ENCODE measurements around the gene CARS2.
"Not testable (repeated sequence)": the region's sequence is repeated elsewhere in the genome, so short reads cannot be mapped to it uniquely, and the experiment has no call there.

CARS2 gene

DNA sequence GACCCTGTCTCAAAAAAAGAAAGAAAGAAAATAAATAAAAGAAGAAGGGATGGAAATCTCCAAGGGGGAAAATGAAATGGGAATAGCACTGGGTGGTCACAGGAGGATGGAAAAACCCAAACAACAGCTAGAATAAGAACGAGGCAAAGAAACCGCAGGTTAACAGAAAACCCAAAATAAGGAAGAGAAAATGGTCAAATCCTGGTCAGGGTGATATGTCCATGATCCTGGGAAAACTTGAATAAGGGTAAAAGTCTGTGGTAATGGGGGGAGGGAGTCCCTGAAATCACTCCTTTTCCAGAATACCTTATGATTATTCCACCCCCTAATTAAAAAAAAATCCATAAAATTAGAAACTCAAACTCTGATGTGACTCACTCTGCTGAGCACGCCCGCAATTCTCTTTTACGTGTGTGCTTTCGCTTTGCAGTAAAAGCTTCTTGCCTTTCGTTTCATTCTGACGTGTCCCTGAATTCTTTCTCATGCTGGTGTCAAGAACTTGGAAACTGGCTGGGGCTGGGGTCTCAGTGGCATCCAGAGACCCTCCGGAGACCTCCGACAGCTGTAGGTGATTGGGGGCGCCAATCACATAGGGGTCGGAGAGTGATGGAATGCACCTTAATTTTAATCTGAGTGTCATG lies 94.8 kb downstream of the CARS2 start:
- DNase-seq, result no peak

DNA sequence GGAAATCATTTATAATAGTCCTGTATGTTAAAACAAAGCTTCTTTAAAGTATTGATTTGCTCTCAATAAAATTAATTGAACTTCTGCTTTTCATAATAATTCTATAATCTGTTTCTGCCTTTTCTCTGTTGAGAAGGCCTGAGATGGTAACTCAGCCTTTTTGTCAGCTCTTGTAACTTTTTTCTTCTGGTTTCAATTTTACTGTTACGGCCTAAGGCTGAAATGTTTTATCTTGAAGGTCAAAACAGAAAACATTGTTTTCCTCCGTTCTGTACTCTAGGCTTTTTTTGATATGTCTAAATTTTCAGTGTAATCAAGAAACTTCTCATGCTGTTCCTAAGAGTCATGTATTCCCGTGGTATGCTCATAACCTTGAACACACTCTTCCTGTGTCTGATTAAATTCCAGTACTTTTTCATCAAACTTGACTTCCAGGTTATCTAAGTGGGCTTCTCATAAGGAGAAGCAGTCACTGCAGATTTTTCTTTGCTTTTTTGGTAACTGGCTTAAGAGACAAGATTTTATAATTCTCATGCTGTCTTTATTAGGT lies 98.2 kb downstream of the CARS2 start:
- no peak for DNase-seq

DNA sequence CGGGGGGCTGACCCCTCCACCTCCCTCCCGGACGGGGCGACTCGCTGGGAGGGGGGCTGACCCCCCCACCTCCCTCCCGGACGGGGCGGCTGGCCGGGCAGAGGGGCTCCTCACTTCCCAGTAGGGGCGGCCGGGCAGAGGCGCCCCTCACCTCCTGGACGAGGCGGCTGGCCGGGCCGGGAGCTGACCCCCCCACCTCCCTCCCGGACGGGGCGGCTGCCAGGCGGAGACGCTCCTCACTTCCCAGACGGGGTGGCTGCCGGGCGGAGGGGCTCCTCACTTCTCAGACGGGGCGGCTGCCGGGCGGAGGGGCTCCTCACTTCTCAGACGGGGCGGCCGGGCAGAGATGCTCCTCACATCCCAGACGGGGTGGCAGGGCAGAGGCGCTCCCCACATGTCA lies 99.6 kb downstream of the CARS2 start:
- not testable (repeated sequence) for DNase-seq

DNA sequence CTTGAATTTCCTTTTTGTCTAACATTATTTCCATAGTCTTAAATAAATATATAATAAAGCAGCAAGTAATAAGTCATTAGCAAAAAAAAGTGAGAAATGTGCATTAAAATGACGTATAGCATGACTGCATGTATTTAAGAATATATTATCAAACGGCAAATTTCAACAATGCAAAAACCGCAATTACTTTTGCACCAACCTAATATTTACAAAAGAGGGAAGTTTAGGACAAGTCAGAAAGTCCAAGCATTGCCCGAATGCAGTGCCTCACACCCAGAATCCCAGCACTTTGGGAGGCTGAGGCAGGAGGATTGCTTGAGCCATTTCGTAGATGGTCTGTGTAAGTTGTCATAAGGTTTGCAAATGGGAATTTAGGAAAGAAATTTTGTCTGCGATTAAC lies 100.8 kb downstream of the CARS2 start:
- DNase-seq, result no peak

DNA sequence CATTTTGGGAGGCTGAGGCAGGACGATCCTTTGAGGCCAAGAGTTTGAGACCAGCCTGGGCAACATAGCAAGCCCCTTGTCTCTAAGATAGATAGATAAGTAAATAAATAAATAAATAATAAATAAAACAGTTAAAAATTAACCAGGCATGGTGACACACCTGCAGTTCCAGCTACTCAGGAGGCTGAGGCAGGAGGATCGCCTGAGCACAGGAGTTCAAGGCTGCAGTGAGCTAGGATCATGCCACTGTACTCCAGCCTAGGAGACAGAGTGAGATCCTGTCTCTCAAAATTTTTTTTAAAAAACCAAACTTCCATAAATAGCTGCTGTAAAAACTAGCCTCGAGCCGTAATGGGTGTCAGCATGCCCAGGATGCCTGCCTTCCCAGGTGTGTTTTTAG lies 104.9 kb downstream of the CARS2 start:
- no peak for DNase-seq

DNA sequence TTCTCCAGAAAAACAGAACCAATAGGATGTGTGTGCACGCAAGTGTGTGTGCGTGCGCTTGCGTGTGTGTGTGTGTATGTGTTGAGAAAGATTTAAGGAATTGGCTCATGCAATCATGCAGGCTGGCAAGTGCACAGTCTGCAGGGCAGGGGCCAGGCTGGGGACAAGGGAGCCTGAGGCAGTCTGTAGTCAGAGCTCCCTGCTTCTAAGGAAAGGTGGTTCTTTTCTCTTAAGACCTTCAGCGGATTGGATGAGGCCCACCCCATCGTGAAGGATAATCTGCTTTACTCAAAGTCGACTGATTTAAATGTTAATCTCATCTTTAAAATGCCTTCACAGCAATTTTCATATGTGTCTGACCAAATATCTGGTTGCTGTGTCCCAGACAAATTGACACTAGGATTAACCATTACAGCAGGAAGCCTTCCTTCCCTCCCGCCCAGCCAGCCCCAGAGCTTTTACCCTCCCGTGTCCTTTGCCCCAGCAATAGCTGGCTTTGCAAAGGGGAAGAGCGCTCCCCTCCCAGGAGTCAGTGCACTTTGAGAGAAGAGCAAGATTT lies 105.6 kb downstream of the CARS2 start:
- DNase-seq, result no peak

DNA sequence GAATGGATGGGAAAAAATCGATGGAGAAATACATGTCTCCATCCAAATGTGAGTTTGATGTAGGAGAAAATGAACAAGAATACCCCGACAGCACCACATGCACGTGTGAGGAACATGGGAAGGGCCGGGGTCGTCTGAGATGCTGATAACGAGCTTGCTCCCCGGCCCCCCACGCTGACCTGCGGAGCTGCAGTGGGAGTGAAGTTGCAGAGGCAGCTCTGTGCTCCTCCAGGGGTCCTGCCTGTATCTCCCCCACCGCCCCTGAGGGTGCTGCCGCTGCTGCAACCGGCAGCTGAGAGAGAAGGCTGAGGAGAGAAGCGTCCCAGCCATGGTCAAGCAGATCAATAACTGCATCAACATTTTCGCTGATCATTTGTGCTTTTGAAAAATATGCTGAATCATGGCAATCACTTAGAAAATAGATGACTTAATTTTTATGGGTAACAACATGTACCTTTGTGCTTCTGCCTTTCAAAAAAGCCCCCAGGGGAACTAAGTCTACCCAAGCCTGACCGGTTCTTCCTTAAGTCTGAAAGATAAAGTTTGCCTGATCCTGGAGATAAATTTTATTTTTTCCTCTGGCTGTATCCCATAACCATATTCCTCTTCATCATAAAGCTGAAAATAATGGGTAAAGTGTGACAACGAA lies 108.8 kb downstream of the CARS2 start:
- DNase-seq, result no peak

DNA sequence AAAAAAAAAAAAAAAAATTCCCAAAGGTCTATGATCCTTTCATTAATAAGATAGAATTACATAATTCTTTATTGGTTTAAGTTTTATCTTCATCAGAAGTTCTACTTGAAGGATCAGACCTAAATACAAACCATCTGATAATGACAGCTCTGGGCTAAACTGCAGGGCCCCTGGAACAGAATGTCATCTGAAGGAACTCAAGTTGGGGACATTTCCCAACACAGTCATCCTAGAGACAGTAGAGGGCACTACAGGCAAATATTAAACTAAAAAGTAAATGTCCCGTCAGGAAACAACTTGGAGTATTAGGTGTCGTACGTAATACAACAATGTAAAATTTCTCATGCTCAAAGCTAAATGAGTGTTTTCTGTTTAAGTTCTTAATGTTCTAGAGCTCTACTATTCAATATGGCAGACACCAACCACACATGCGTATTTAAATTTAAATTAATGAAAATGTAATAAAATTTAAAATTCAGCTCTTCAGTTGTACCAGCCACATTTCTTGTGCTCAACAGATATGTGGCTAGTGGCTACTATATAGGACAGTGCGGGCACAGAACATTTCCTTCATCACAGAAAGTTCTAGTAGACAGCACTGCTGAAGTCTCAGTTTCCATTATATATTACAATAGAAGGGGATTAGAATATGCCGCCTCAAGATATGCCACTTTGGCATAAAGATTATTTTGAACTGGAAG lies 112.3 kb downstream of the CARS2 start:
- no peak for DNase-seq

DNA sequence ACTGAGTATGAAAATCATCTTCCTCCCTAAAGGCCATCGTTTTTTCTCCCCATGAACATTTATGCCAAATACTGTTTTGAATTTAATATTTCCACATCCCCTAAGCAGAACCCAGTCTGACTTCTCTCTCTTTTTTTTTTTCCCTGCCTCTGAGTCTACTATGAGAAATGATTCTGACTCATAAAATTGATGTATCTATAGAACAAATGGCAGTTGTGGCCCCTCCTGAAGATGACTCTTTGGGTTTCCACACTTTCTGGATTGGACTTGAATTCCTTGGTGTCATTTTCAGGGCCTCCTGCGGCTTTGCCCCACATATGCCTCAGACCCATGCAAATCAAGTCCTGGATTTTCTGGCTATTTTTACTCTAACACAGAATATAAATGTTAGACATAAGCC lies 113.3 kb downstream of the CARS2 start:
- no peak for DNase-seq
